ENCODE results near the gene ZCCHC7. TPM values are rescaled to one million over a fixed set of nuclear protein-coding genes. Genes with fewer than 3 reads are reported as not detected.
"Not testable (repeated sequence)": the region's sequence is repeated elsewhere in the genome, so short reads cannot be mapped to it uniquely, and the experiment has no call there.

The ZCCHC7 gene
- total and polyA plus RNA-seq, 2 of the 8 experiments (the other 6 are each of a cell fraction or from before 2014, with no cell fraction given) = 12.2 to 27.5 TPM

- TF ChIP-seq SIX5 (IDR thresholded peaks at IDR 0.05; ENCODE audit: low read depth, low read length) (no peak), CHD2 (IDR thresholded peaks at IDR 0.05; ENCODE audit: low read length) (no peak), NRF1 (IDR thresholded peaks at IDR 0.05; ENCODE audit: low read depth, low read length) (no peak), CREB1 (IDR thresholded peaks at IDR 0.05) (no peak), ZNF274 (IDR thresholded peaks at IDR 0.05; ENCODE audit: borderline replicate concordance, extremely low read depth, low read length) (no peak)
These were observed 181.9 kb downstream of the ZCCHC7 start (continued) for GRCh38 chr9:37302277-37302676.

- not testable (repeated sequence) for DNase-seq (ENCODE audit: low read depth in 1 of 2, low spot score in 2 of 2); H2AFZ ChIP-seq (ENCODE audit: low read length); H3K14ac ChIP-seq (ENCODE audit: insufficient read length); H3K4me3 ChIP-seq (ENCODE audit: extremely low read depth in 1 of 4, insufficient read depth in 2 of 4, low read depth in 3 of 4, low read length in 4 of 4); H3K56ac ChIP-seq (replicated peaks; ENCODE audit: insufficient read length, low read depth, low read length); H3K4me2 ChIP-seq (ENCODE audit: insufficient read depth in 1 of 2, low read depth in 2 of 2, low read length in 2 of 2); H3K4me1 ChIP-seq (replicated peaks in 1 of 4; ENCODE audit: control insufficient read depth in 3 of 4, insufficient read depth in 4 of 4, low read length in 3 of 4); H4K20me1 ChIP-seq (replicated peaks in 1 of 2; ENCODE audit: control insufficient read depth in 1 of 2, insufficient read depth in 2 of 2, low read length in 2 of 2); H3K9me3 ChIP-seq (ENCODE audit: insufficient read depth in 2 of 2, low read depth in 1 of 2, low read length in 1 of 2); H2BK15ac ChIP-seq (ENCODE audit: low read length); H3K23me2 ChIP-seq (ENCODE audit: low read depth, low read length); H4K91ac ChIP-seq (replicated peaks; ENCODE audit: insufficient read length, low read length); H3K79me1 ChIP-seq (ENCODE audit: low read depth, low read length); H3K27ac ChIP-seq (ENCODE audit: low read depth, low read length); H2AK5ac ChIP-seq (ENCODE audit: low read depth, low read length); H2BK120ac ChIP-seq (replicated peaks; ENCODE audit: low read depth, low read length); FAIRE-seq; H3K18ac ChIP-seq (ENCODE audit: extremely low read depth, low read length); H3K36me3 ChIP-seq (ENCODE audit: control insufficient read depth in 2 of 4, insufficient read depth in 4 of 4, low read length in 3 of 4); H2BK12ac ChIP-seq (ENCODE audit: low read depth, low read length); H2BK5ac ChIP-seq (ENCODE audit: low read depth, low read length); H3K79me2 ChIP-seq (ENCODE audit: control insufficient read depth in 1 of 2, insufficient read depth in 2 of 2, low read length in 2 of 2); H4K8ac ChIP-seq (ENCODE audit: extremely low read depth, insufficient read depth, low read length); H4K5ac ChIP-seq (ENCODE audit: insufficient read length, low read depth, low read length); H3K4ac ChIP-seq (replicated peaks; ENCODE audit: insufficient read length, low read depth, low read length); H3K27me3 ChIP-seq (replicated peaks in 1 of 4; ENCODE audit: control insufficient read depth in 3 of 4, extremely low read depth in 1 of 4, insufficient read depth in 3 of 4, low read length in 3 of 4); H2BK20ac ChIP-seq (ENCODE audit: low read length); H3K23ac ChIP-seq (ENCODE audit: insufficient read length); H3K9ac ChIP-seq (replicated peaks in 1 of 4; ENCODE audit: extremely low read depth in 1 of 4, low read depth in 3 of 4, low read length in 3 of 4)
- 90% methylated on average over 10 of the region's 11 CpGs; no CpG with 5 or more reads in 1 of the 2 experiments for WGBS, 2 experiments (ENCODE audit: extremely low coverage in 1 of 2, insufficient coverage in 1 of 2, insufficient read length in 1 of 2, insufficient replicate concordance in 2 of 2, low coverage in 1 of 2, low lambda C conversion rate in 2 of 2, missing lambda C conversion rate in 1 of 2)
- CTCF ChIA-PET (ENCODE audit: partially characterized antibody) = interaction anchor here (1.3 to 2.3 kb wide), 3 partner anchors 8 to 307 kb away, joined by 3 to 7 read pairs (median 6); no protein-coding TSS in a partner anchor
- POLR2A ChIA-PET (ENCODE audit: partially characterized antibody) = interaction anchor here (1.1 kb wide), 1 partner anchor 8 kb away, joined by 3 read pairs; no protein-coding TSS in a partner anchor
These were observed 182.9 kb downstream of the ZCCHC7 start for GRCh38 chr9:37303272-37303671.
